Activated T-helper 1 cell treated with anti-CD3 and anti-CD28 coated beads, Interleukin-12 subunit alpha, Interleukin-12 subunit beta, Interleukin-2, Interleukin-4 antibody, amounts not matched to agents 30 ng/mL and 10 ng/mL and 1 ng/mL, durations not matched to agents 14 hours and 24 hours and 36 hours (primary cell): ENCODE measurements around the gene TMEM198. TPM values are rescaled to one million over a fixed set of nuclear protein-coding genes. Genes with fewer than 3 reads are reported as not detected.

ENCODE experiments used
- DNase-seq: peaks from one replicate; pipeline ENCODE4 v3.0.0; 2021; ENCODE audit warnings: low spot score
- H3K27ac Mint-ChIP-seq: one replicate; pipeline ENCODE4 v1.8.0; 2021; ENCODE audit warnings: mild to moderate bottlenecking, mixed read lengths
- H3K27me3 Mint-ChIP-seq: one replicate; pipeline ENCODE4 v1.8.0; 2022; ENCODE audit warnings: mild to moderate bottlenecking, moderate library complexity, mixed read lengths; ENCODE audit not compliant: insufficient read depth
- H3K36me3 Mint-ChIP-seq: one replicate; pipeline ENCODE4 v1.8.0; 2021; ENCODE audit warnings: low read depth, mixed read lengths
- H3K4me1 Mint-ChIP-seq: one replicate; pipeline ENCODE4 v1.8.0; 2021; ENCODE audit warnings: low read depth, mixed read lengths
- H3K4me3 Mint-ChIP-seq: one replicate; pipeline ENCODE4 v1.8.0; 2021; ENCODE audit warnings: mild to moderate bottlenecking, moderate library complexity, mixed read lengths
- H3K9me3 Mint-ChIP-seq: one replicate; pipeline ENCODE4 v1.8.0; 2021; ENCODE audit warnings: mixed read lengths
- intact Hi-C: fragments of 100-400 bp; cut with micrococcal nuclease; formaldehyde crosslinking; loops from one replicate; pipeline ENCODE4 v1.15.1; 2024
- total RNA-seq: library from RNA; stranded (reverse); gene quantifications from 2 replicates; pipeline ENCODE4 v1.2.3, GENCODE V29; 2022

The TMEM198 gene
- total RNA-seq, 1 donor from 2014 or later: 3.3 TPM

GRCh38 chr2:219569635-219570034 lies 25.8 kb downstream of the TMEM198 start:
- Mint-ChIP-seq H3K27me3 (peaks cover 40% of the 10 kb centered on the region), H3K4me3 (no peak overlapping the region), H3K9me3 (no peaks in the 10 kb centered on the region), H3K4me1 (no peaks in the 10 kb centered on the region), H3K27ac (no peak overlapping the region), H3K36me3 (no peaks in the 10 kb centered on the region)
- no peak for DNase-seq
- intact Hi-C loops: no loop called here

DNA sequence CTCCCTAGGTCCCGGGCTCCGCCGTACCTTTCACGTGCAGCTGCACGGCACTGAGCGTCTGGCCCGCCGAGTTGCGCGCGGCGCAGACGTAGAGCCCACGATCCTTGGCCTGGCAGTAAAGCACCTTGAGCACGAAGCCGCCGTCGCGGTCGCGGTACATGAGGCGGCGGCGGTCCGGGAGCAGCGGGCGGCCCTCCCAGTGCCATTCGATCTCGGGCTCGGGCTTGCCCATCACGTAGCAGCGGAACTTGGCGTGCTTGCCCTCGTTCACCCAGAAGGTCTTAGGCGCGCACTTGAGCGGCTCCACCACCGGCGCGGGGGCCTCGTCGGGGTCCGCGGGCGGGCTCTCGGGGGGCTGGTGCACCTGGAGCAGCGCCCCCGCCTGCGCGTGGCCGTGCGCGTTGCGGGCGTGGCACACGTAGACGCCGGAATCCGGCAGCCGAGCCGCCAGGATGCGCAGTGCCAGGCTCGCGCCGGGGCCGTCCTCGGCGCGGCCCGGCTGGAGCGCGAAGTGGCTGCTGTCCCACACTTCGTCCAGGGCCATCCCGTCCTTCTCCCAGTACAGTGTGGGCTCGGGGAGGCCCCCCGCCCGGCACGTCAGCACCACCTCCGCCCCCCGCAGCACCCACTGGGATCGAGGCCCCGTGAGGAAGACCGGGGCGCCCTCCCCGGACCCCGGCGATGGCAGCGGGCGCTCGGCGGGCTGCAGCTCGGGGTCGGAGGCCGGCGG lies 26.5 kb downstream of the TMEM198 start:
- Mint-ChIP-seq H3K36me3 (no peaks in the 10 kb centered on the region), H3K9me3 (no peaks in the 10 kb centered on the region), H3K27ac (no peak overlapping the region), H3K4me3 (no peak overlapping the region), H3K27me3 (peaks cover 40% of the 10 kb centered on the region), H3K4me1 (no peaks in the 10 kb centered on the region)
- no peak for DNase-seq
- intact Hi-C loops: no loop called here

DNA sequence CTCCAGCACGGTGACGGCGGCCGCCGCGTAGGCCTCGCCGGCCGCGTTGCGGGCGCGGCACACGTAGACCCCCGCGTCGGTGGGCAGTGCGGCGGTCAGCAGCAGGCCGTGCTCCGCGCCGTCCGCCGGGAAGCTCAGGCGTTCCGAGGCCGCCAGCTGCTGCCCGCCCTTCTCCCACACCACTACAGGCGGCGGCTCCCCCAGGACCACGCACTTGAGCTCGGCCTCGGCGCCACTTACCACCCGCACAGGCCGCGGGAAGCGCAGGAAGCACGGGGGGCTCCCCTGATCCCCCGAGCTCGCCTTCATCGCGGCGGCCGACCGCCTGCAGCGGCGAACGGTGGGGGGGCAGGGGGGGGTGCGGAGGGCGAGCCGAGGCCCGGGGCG lies 27.1 kb downstream of the TMEM198 start:
- Mint-ChIP-seq H3K36me3 (no peaks in the 10 kb centered on the region), H3K27me3 (peaks cover 39% of the 10 kb centered on the region), H3K4me1 (no peaks in the 10 kb centered on the region), H3K27ac (no peak overlapping the region), H3K9me3 (no peaks in the 10 kb centered on the region), H3K4me3 (no peak overlapping the region)
- intact Hi-C loops: no loop called here
- DNase-seq: no peak

DNA sequence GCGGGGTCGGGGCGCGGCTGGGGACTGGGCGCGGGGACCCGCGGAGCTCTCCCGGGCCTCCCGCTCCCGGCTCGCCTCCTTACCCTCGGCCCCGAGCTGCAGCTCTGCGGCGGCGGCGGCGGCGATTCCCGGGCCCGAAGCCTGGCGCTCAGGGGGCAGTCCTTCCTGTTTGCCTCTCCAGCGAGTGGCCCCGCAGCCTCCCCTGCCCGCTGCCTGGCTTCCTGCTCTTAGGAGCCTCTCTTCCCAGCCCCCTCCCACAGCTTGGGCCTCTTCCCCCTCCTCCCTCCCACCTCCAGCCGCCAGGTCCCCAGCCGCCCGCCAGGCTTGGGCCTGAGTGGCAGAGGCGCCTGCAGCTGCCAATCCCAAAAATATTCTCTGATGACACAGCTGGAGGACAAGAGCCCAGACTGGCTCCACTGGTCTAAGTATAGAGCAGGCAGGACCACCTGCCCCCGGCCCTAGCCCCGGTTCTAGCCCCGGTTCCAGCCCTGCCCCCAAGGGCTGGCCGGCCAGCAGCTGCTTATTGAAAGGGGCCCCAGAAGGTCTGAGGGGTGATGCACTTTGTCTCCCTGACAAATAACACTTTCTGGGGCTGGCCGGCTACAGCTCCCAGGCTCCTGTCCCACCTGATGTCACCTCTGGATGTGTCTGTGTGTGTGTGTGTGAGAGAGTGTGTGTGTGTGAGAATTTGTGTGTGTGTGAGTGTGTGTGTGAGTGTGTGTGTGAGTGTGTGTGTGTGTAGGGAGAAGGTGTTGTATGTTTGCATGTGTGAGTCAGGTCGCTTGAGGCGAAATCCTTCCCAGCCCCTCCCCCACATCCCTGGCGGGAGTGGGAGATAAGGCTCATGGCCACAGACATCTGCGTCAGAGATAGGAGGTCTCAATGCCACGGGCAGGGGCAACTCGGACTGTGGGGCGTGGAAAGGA lies 27.7 kb downstream of the TMEM198 start, which contains the start of gene OBSL1:
TSS of gene OBSL1 (minus strand) at position 229 of the 926 bp plus-strand sequence. CDS start 307 bp downstream, outside the sequence.
- H3K27me3 Mint-ChIP-seq: peaks cover 38% of the 10 kb centered on the region
- H3K4me3 Mint-ChIP-seq: no peak within 1 kb of the TSS
- no peaks in the 10 kb centered on the region for H3K9me3 Mint-ChIP-seq
- H3K36me3 Mint-ChIP-seq: no peaks in the 10 kb centered on the region
- intact Hi-C loops: no loop called here
- DNase-seq: no peak
- no peak within 1 kb of the TSS for H3K27ac Mint-ChIP-seq
- H3K4me1 Mint-ChIP-seq: no peaks in the 10 kb centered on the region

- H3K36me3 Mint-ChIP-seq: no peaks in the 10 kb centered on the region
- H3K4me3 Mint-ChIP-seq: no peak within 1 kb of the TSS
- no peaks in the 10 kb centered on the region for H3K4me1 Mint-ChIP-seq
- no peaks in the 10 kb centered on the region for H3K9me3 Mint-ChIP-seq
- intact Hi-C loops: no loop called here
- DNase-seq: no peak
- H3K27me3 Mint-ChIP-seq: peaks cover 40% of the 10 kb centered on the region
- H3K27ac Mint-ChIP-seq: no peak within 1 kb of the TSS
These were observed 28.6 kb downstream of the TMEM198 start, which contains the start of gene INHA for GRCh38 chr2:219572237-219573001. Gene INHA, plus strand, starts transcription at chr2:219572310. Its CDS starts 65 bp downstream, at chr2:219572375.

DNA sequence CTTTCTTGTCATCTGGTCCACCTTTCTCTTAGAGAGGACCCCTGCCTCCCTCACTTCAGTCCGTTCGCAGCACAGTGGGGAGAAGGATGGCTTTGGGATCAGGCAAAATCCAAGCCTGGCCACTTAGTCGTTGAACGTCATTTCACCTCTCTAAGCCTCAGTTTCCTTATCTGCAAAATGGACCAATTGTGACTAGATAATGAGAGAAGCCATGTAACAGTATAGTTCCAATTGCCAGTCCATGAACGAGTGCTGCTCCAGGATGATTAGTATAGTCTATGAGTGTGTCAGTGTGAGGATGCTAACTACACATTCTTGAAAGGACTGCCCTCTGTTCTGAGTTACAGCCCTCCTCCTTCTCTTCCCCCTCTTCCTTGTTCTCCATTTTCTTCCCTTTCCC lies 29.3 kb downstream of the TMEM198 start:
- no peaks in the 10 kb centered on the region for H3K36me3 Mint-ChIP-seq
- no peaks in the 10 kb centered on the region for H3K4me1 Mint-ChIP-seq
- no peak overlapping the region for H3K4me3 Mint-ChIP-seq
- DNase-seq: no peak
- H3K27ac Mint-ChIP-seq: no peak overlapping the region
- intact Hi-C loops: no loop called here
- peaks cover 39% of the 10 kb centered on the region for H3K27me3 Mint-ChIP-seq
- no peaks in the 10 kb centered on the region for H3K9me3 Mint-ChIP-seq

GRCh38 chr2:219574484-219575311 lies 30.9 kb downstream of the TMEM198 start:
- Mint-ChIP-seq H3K9me3 (no peaks in the 10 kb centered on the region), H3K27me3 (peaks cover 30% of the 10 kb centered on the region), H3K27ac (no peak overlapping the region), H3K4me3 (no peak overlapping the region), H3K36me3 (no peaks in the 10 kb centered on the region), H3K4me1 (no peaks in the 10 kb centered on the region)
- intact Hi-C loops: no loop called here
- no peak for DNase-seq

- DNase-seq: no peak
- Mint-ChIP-seq H3K4me3 (no peak overlapping the region), H3K9me3 (no peaks in the 10 kb centered on the region), H3K27ac (no peak overlapping the region), H3K36me3 (no peaks in the 10 kb centered on the region), H3K4me1 (no peaks in the 10 kb centered on the region), H3K27me3 (peaks cover 25% of the 10 kb centered on the region)
- intact Hi-C loops: no loop called here
These were observed 32.0 kb downstream of the TMEM198 start for GRCh38 chr2:219575566-219576504.

DNA sequence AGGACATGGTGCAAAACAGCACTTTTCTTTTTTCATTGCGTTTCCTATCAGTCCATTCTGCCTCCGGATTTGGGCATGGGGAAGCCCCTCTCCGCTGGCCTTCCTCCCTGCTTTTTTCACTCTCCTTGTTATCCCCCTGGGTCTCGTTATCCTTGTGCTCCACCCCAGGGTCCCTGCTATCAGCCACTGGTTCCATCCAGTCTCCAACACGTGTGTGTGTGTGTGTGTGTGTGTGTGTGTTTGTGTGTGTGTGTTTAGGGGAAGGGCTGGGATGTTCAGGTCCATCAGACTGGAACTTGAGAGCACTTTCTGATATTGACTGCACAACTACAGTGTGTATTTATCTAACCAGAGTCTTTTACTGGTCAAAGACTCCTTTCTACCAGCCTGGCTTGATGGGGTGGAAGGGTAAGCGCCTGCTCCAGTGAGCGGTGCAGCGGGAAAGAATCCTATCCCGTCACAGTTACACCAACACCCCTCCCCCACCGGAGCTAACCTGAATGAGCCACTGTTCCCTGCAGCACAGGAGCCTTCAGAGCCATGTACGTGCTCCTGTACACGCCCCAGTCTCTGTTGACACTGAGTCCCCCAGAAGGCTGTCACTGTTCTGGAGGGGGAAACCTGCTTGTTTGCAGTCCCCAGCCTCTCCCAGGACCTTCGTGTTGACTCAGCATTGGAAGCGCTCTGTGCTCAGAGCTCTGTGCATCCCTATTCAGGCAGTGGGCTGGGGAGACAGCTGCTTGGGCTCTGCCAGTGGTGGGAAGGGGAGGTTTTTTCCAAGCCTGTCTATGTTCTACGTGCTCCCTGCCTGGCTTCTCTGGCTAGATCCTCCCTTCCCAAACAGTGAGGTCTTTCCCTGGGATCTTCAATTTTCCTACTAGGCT lies 32.9 kb downstream of the TMEM198 start:
- intact Hi-C loops: no loop called here
- Mint-ChIP-seq H3K9me3 (no peaks in the 10 kb centered on the region), H3K4me1 (no peaks in the 10 kb centered on the region), H3K27me3 (peaks cover 24% of the 10 kb centered on the region), H3K36me3 (no peaks in the 10 kb centered on the region), H3K4me3 (no peak overlapping the region), H3K27ac (no peak overlapping the region)
- DNase-seq: no peak

GRCh38 chr2:219578811-219579613 lies 35.2 kb downstream of the TMEM198 start:
- H3K4me1 Mint-ChIP-seq: no peaks in the 10 kb centered on the region
- H3K9me3 Mint-ChIP-seq: no peaks in the 10 kb centered on the region
- no peaks in the 10 kb centered on the region for H3K36me3 Mint-ChIP-seq
- H3K27ac Mint-ChIP-seq: no peak overlapping the region
- peaks cover 10% of the 10 kb centered on the region for H3K27me3 Mint-ChIP-seq
- intact Hi-C loops: no loop called here
- DNase-seq: no peak
- H3K4me3 Mint-ChIP-seq: no peak overlapping the region
